GM12891 (cell line): ENCODE results near the gene ZNF248.

ENCODE experiments used
- PAX5 ChIP-seq: IDR thresholded peaks from 2 replicates; pipeline ENCODE4 v1.6.1; 2011; ENCODE audit warnings: low read length, moderate library complexity, mild to moderate bottlenecking; ENCODE audit not compliant: insufficient read depth, severe bottlenecking
- POLR2A ChIP-seq: IDR thresholded peaks from 2 replicates; pipeline ENCODE4 v1.6.1; 2011; ENCODE audit warnings: low read depth, low read length, control low read depth
- POLR2AphosphoS5 ChIP-seq: IDR thresholded peaks from 2 replicates; pipeline ENCODE4 v1.6.1; 2011; ENCODE audit warnings: low read depth, low read length, control low read depth
- POU2F2 ChIP-seq: IDR thresholded peaks from 2 replicates; pipeline ENCODE4 v1.6.1; 2011; ENCODE audit warnings: low read depth, mild to moderate bottlenecking, control low read depth, low read length, moderate library complexity
- SPI1 ChIP-seq: IDR thresholded peaks from 2 replicates; pipeline ENCODE4 v1.6.1; 2011; ENCODE audit warnings: low read depth, low read length, control low read depth
- TAF1 ChIP-seq: IDR thresholded peaks from 2 replicates; pipeline ENCODE4 v1.6.1; 2011; ENCODE audit warnings: low read depth, low read length, control low read depth

GRCh38 chr10:37760817-37761216, 96.6 kb downstream of the ZNF248 start:
- TF ChIP-seq SPI1 (no peak), POLR2A (no peak), POLR2AphosphoS5 (no peak), TAF1 (no peak), PAX5 (no peak), POU2F2 (no peak)
